Upper lobe of right lung (tissue), 1 donor: ENCODE results near the gene MTG2. TPM values are rescaled to one million over a fixed set of nuclear protein-coding genes. Genes with fewer than 3 reads are reported as not detected.

Experiments
- ATAC-seq: fragments of 200-7000 bp; cut with Tn5 transposase; one replicate; pipeline ENCODE4 v1.9.1; 2020; ENCODE audit warnings: mild to moderate bottlenecking, moderate library complexity
- DNase-seq: peaks from one replicate; pipeline ENCODE4 v3.0.0-alpha.2; 2020
- H3K27ac ChIP-seq: fragments of 200-600 bp; one replicate; pipeline ENCODE4 v1.8.0; 2022
- H3K27me3 ChIP-seq: fragments of 200-600 bp; one replicate; pipeline ENCODE4 v1.8.0; 2022; ENCODE audit warnings: mild to moderate bottlenecking
- H3K36me3 ChIP-seq: fragments of 200-600 bp; one replicate; pipeline ENCODE4 v1.8.0; 2022
- H3K4me1 ChIP-seq: fragments of 200-600 bp; one replicate; pipeline ENCODE4 v1.8.0; 2022
- H3K4me3 ChIP-seq: fragments of 200-600 bp; one replicate; pipeline ENCODE4 v1.8.0; 2022; ENCODE audit warnings: mild to moderate bottlenecking
- H3K9me3 ChIP-seq: fragments of 200-600 bp; one replicate; pipeline ENCODE4 v1.8.0; 2022
- CTCF ChIP-seq: fragments of 200-600 bp; IDR thresholded peaks from one replicate; pipeline ENCODE4 v1.8.0; 2022; ENCODE audit warnings: antibody characterized with exemption
- intact Hi-C: fragments of 100-400 bp; cut with DNase I; formaldehyde crosslinking; loops from one replicate; pipeline ENCODE4 v1.11.0; 2022
- total RNA-seq: library from RNA; stranded (reverse); fragmentation: NEBNext Ultra II Directional; extraction: Animal tissue kit (Norgen Biotek cat#: 25700); gene quantifications from one replicate; pipeline ENCODE4 v1.2.1, GENCODE V29; 2021
- donor health status: DM: no; HTN: yes; CAD: no; lungs with severe emphysema.

The MTG2 gene
- total RNA-seq, 1 donor from 2014 or later, result 26.5 TPM

GRCh38 chr20:62162765-62163484, 19.9 kb upstream of the MTG2 start:
- Histone ChIP-seq H3K9me3 (no peaks in the 10 kb centered on the region), H3K4me3 (no peak overlapping the region), H3K27me3 (no peaks in the 10 kb centered on the region), H3K4me1 (no peaks in the 10 kb centered on the region), H3K36me3 (peaks cover 62% of the 10 kb centered on the region), H3K27ac (no peak overlapping the region)
- ATAC-seq (no peak), DNase-seq (no peak)
- intact Hi-C loops, result no loop called here
- TF ChIP-seq CTCF, result no peak

DNA sequence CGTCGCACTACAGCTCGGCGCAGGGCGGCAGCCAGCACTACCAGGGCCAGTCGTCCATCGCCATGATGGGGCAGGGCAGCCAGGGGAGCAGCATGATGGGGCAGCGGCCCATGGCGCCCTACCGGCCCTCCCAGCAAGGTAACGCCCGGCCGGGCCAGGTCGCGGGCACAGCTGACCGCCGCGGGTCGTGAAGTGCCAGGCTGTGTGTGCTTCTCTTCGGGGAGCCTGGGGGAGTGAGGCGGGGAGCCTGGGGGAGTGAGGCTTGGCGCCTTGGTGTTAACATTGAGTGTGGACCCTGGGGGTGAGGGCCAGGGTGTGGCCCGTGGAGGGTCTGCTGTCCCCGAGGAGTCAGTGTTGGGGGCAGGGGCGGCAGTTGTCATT, 19.4 kb upstream of the MTG2 start:
- ATAC-seq (no peak), DNase-seq (no peak)
- Histone ChIP-seq H3K36me3 (peaks cover 64% of the 10 kb centered on the region), H3K27ac (no peak overlapping the region), H3K27me3 (no peaks in the 10 kb centered on the region), H3K4me3 (no peak overlapping the region), H3K9me3 (no peaks in the 10 kb centered on the region), H3K4me1 (no peaks in the 10 kb centered on the region)
- intact Hi-C loops, result no loop called here
- TF ChIP-seq CTCF, result no peak

- peaks cover 64% of the 10 kb centered on the region for H3K36me3 ChIP-seq
- intact Hi-C loops, result no loop called here
- no peak for DNase-seq
- H3K4me3 ChIP-seq, result no peak overlapping the region
- ATAC-seq, result no peak
- no peaks in the 10 kb centered on the region for H3K4me1 ChIP-seq
- TF ChIP-seq CTCF, result no peak
- H3K9me3 ChIP-seq, result no peaks in the 10 kb centered on the region
- H3K27me3 ChIP-seq, result no peaks in the 10 kb centered on the region
- no peak overlapping the region for H3K27ac ChIP-seq
Observed at GRCh38 chr20:62163986-62164762, 18.7 kb upstream of the MTG2 start.

GRCh38 chr20:62164879-62165761, 17.7 kb upstream of the MTG2 start:
- TF ChIP-seq CTCF, result no peak
- ATAC-seq (no peak), DNase-seq (no peak)
- Histone ChIP-seq H3K9me3 (no peaks in the 10 kb centered on the region), H3K27ac (no peak overlapping the region), H3K4me3 (no peak overlapping the region), H3K27me3 (no peaks in the 10 kb centered on the region), H3K36me3 (peaks cover 64% of the 10 kb centered on the region), H3K4me1 (no peaks in the 10 kb centered on the region)
- intact Hi-C loops, result no loop called here

DNA sequence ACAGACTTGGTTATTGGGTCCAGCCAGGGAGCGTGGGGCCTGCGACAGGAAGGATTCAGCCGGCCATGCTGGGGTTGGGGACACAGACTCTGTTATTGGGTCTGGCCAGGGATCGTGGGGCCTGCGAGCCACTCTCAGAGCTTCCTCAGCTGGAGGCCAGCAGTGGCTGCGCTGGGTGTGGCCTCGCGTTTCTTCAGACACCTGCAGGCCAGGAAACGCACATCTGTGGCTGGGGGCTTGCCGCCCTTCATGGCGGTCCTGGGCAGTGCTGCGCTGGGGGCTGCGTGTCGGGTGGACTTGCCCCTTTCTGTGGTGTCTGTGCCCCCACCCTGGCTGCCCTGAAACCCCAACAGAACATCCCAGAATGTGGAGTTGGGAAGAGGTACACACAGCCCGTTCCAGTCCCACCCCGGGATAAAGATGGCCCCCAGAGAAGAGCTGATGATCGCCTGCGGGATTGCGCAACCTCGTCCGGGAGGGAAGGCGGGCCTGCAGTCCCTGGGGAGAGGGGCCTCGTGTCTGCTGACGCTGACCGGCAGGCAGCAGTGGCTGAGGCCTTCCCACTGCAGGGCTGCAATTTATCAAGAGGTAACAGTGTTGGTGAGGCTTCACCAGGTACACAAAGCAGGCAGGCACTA, 16.9 kb upstream of the MTG2 start:
- Histone ChIP-seq H3K27me3 (no peaks in the 10 kb centered on the region), H3K36me3 (peaks cover 59% of the 10 kb centered on the region), H3K27ac (no peak overlapping the region), H3K4me1 (no peaks in the 10 kb centered on the region), H3K9me3 (no peaks in the 10 kb centered on the region), H3K4me3 (no peak overlapping the region)
- no peak for ATAC-seq
- no peak for TF ChIP-seq CTCF
- intact Hi-C loops, result no loop called here
- DNase-seq, result no peak
